HG02885 (cell line): Measurements from ENCODE around the gene EN2.

Source experiments
- ATAC-seq: cut with Tn5 transposase; IDR thresholded peaks from one replicate; pipeline ENCODE4 v1.9.1; 2021; ENCODE audit warnings: mild to moderate bottlenecking; ENCODE audit not compliant: unreplicated experiment, poor library complexity

The EN2 gene

DNA sequence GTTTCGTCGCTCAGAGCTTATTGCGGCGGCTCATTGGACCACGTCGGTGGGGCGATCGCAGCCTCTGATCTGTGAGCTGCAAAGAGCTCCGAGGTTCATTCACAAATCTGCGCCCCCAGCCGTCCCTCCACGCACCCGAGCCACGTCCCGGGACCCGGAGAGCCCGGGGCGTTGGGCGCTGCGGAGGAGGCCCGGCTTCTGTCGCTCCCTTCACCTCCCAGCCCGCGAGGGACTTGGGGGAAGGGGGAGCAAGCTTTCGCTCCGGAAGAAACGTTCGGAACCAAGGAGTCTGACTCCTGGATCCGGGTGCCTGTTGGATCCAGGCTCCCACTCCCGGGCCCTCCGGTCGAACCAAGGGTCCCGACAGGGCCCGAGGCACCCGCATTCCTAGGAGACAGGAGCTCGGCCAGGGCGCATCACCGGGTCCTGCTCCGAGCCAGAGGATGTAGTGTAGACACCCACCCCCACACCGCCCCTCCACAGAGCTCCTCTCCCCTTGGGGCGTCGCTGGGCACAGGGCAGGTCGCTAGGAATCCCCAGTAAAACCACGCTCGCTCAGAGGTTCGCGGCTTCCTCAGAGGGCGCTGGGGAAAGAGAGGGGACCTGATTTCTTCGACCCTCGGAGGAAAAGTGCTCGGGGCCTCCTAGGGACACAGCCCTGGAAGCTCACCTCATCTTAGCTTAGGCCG lies 7.9 kb upstream of the EN2 start:
- ATAC-seq: no peak

DNA sequence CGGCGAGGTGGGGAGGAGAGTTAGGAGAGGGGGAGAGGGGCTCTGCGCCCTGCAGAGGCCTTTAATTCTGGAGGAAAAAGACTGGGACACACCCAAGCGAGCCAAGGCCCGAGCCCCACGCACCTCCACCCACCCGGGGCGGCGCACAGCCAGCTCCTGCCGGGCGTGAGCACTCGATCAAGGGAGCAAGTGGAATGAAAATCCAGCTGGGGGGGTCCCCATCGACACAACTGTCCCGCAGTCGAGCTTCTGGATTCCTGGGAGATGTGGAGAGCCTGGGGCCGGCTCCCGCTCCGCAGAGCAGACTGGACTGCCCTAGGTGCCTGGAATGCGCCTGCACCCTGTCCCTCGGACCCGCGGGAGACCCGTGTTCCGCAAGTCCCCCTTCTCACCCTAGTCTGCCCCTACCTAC lies 7.4 kb upstream of the EN2 start:
- ATAC-seq: no peak

DNA sequence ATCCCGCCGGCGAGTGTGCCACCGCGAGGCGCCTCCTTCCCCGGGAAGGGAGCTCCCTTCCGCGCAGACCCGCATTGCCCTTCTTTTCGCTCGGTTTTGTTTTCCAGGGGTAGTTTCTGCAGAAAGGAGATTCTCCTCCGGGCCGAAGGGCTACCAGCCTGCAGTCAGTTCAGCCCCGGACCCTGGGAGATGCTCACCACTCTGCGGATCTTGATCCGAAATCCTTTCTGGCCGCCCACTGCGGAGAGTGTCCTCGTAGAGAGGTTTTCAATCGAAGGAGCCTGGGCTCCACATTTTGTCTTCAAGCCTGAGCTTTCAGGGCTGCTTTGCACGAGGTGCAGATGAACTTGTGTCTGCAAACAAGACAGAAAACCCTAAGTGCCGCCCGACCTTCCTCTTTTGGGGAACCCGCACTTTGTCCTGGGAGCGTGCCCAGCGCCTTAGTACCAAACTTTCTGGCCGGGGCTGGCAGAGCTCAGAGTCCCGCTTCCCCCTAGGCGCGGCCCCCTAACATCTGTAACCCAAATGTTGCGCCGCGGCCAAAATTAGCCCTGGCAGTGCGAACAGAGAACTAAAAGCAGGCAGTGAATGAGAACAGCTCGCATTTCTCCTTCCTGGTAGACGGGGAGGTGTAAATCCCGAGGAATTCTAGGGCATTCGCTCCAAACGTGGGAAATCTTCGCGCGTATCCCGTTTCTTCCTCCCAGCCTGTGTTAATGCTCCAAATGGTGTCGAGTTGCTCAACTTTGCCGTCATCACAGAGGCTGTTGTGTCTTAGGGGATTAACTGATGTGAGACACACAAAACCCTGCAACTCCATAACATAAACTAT lies 6.7 kb upstream of the EN2 start:
- ATAC-seq: no peak

DNA sequence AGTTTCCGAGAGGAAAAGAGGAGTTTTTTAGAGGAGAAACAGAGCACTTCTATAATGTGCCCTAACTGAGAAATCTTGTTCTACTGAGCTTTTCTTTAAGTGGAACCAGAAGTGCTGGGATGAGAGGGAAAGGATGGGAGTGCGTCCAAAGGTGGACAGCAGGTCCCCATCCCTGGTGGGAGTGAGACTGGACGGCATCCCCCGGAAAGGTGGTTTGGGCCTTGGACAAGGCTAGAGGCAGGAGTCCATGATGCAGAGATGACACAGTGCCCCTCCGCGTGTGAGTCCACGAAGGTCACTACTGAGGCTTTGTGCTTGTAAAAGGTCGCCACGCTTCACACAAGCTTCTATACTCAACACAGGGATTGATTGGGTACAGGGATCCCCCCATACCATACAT lies 6.1 kb upstream of the EN2 start:
- no peak for ATAC-seq

DNA sequence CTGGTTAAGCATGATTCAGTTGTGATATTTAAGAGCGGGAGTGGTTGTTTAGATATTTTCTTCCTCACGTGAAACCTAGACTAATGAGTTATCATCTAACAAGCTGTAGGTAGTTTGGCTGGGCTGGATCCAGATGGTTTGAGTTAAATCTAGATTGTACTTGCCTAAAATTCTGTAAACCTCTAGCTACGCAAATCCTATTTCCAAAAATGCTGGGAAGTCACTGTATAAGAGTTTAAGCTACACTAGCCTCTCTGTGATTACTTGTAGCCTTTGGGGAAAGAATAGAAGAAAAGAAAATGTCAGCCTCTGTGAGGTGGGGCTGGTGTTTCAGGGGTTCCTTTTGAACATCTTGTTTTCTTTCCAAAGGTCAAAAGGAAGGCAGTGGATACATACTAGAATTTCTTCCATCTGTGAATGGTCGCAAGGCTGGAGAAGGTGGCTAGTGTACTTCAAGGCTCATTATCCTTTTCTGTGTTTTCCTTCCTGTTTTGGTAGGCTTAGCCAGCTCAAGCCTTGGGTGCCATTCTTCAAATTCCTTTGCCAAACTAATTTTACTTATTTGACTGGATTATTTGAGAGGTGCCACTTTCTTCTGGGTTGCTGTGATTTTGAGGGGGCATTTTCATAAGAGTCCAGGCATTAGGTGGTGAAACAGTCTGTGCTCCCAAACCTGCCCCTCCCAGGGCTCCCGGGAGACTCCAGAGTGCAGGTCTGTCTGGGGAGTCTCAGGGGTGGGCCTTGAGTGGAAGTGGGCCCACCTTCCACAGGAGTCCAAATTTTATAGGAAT lies 5.2 kb upstream of the EN2 start:
- no peak for ATAC-seq

DNA sequence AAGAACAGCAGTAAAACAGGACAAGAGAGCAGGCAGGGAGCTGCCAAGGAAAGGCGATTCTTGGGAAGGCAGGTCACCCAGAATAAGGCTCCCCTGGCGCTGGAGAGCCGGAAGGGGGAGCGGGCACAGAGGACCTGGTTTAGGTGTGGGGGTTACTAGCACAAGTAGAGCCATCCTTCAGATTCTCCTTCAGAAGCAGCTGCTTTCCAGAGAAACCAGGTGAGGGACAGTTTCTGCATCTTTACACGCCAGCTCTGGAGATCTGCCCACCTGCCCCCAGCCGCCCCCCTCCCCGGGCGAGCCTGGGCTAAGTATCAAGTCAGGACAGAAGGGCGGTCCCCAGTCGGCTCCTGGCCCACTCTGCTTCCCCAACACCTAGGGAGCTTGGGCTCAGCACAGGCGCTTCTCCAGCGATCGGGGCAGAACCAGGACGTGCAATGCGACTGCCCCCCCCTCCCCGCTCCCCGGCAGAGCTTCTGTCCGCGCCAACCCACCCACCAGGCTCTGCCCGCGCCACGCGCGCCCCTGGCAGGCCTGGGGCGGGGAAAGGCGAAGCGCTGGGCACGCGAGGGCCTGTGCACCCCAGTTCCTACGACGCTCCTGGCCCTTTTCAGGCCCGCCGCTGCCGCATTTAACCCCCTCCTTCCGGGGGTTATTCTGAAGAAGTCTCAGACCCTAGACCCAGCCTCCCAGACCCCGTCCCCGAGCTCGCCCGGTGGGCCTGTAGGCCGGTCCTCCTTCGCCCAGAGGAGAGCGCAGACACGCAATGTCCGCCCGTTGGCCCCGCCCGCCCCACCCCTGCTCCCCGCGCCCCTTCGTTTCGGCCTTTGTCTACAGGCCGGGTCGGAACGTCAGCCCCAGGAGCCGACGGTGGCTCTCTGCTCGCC lies 4.4 kb upstream of the EN2 start:
- ATAC-seq: no peak

DNA sequence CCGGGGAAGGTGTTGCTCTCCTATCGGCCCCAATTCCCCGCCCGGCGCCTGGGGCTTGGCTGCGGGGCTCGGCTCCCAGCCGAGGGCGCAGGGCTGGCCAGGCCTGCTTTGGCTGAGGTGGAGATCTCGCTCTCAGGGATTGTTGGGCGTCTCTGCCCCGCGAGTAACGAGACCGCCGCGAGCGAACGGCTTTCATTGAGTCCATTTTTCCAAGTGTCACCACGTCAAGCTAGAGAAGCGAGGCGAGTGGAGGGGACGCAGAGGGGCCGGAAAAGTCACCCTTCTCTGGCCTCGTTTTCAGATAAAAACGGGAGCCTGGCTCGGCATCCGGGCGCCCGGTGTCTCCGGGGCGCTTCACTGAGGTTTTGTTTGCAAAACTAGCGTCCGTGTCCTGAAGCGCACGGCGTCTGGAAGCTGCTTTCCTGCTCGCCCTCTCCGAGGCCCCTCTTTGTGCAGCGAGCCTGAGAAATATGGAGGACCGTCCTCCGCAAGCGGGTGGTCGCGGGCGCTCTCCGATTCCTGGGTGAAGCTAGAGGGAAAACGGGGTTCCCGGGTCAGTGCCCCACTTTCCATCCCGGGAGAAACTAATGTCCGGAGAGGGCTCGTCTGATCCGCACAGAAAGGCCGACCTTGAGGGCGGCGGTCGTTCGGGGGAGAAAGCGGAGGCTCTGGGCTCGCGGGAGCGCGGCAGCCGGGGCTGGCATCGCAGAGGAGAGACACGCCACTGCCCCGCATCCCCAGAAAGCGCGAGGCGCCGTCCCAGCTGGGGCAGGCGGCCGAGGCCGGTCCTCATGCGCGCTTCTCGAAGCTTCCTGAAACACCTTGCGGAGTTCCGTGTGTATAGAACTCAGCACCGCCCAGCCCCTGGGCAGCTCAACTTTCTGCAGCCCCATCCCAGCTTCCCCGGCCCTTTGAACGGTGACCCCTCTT lies 3.5 kb upstream of the EN2 start:
- no peak for ATAC-seq

DNA sequence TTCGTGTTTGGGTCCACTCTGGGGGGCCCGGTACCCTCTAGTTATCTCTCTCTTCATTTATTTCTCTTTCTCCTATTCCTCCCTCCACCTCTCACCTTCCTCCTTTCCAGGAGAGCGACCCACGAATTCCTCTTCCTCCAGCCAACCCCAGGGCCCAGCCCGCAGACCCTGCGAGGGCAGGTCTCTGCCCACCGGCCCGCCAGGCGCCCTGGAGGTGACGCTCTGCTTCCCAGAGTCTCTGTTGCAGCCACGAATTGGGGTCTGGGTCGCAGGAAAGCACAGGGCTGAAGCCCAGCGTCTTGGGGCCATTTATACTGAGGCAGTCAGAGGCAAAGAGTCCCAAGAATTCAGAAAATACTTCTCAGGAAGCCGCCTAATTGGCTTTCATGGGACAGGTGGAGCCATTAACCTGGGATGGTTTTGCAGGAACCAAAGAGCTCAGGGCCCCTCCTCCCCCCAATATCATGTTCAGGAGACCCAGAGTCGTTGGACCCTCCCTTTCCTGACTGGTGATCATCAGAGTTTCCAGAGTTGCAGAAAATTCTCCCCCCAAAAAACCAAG lies 2.7 kb upstream of the EN2 start:
- ATAC-seq: no peak

DNA sequence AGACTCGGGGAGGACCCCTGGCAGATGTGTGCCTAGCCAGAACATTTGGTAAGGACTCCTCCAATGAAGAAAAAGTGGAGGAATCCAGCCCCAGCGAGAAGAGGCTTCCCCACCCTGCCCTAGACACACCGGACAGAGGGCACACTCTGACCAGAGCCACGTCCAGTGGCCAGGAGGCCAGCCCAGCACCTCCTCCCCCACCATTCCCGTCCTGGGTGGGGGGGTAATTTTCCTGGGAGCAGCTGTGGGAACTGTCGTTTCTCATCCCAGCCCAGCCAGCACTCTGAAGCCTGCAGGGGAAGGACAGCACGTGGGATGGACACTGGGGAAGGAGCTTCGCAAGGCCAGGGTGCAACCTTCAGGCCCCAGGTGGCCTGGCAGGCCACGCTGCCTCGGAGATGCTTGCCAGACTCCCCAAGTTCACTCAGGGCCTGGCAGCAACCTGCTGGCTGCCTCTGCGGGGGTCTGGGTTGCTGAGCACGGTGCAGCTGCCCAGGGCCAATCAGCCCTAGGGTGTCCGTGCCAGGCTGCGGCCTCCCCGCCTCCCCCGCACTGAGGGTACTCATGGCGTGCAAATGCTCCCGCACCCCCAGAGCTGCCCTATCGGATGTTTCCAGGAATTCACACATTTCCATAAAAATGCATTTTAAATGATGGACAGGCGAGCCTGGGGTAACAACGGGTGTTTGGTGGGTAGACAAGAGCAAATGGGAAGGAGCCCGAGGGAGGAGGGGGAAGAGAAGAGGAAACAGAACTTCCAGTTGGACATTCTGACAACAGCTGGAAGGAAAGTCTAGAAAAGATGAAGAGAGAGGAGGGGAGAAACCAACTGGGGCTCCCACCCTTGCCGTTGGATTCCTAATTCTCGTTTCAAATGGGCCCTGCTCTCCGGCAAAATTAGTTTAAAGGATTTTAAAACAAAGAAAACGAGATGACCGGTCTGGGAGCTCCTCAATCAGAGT lies 1.9 kb upstream of the EN2 start:
- no peak for ATAC-seq

DNA sequence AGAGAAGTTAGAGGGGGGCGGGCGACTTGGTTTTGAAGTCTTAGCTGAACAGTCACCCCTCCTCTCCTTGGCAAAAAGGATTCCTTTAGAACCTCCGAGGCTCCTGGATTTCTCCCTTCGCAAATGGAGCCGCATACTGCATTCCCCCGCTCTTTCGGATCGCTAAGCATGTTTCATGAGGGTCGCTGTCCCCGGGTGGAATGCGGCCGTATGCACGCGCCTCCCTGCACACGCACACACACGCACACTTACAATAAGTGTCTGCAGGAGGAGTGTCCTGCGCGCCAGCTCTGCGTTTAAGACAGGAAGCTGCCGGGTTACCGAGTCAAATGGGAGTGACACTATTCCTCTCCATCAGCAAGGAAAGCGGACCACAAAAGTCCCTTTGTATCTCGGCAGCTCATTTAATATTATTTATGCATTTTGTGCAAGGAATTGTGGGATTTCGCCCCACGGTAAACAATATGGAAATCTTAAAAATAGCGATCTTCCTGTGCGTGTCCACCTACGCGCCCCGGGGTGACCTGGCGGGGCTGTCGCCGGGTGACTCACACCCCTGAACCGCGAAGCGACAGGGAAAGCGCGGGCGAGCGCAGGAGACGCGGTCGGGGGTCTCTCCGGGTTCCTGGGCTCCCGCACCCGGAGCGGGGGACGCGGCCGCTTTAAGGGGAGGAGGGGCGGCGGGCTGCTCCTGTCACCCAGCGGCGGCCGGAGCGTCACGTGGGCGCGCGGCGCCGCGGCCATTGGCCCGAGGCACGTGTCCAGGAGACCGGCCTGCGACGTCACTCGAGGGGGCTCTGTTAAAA lies 988 bp upstream of the EN2 start:
- no peak for ATAC-seq

DNA sequence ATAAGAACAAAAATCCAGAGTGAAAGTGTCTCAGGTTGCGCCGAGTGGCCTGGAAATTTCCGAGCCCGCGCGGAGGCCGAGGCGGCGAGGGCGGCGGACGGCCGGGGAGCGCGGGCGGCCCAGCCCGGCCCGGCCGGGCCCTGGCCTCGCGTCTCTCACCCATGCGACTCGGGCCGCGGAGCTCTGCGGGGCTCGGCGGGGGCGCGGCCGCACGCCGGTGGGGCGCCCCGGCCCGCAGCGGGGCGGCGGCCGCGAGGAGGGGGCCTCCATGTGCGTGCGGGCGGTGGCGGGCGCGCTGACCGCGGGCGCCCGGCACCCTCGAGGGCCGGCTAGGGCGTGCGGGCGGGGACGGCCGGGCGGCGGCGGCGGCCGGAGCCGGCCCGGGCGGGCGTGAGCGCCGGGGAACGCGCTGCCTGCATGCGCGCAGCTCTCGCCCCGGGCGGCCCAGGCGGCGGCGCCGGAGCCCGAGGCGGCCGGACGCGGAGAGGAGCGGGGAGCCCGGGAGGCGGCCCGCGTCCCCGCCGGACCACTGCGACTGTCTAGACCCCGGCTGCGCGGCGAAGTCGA lies 302 bp upstream of the EN2 start:
- no peak for ATAC-seq

DNA sequence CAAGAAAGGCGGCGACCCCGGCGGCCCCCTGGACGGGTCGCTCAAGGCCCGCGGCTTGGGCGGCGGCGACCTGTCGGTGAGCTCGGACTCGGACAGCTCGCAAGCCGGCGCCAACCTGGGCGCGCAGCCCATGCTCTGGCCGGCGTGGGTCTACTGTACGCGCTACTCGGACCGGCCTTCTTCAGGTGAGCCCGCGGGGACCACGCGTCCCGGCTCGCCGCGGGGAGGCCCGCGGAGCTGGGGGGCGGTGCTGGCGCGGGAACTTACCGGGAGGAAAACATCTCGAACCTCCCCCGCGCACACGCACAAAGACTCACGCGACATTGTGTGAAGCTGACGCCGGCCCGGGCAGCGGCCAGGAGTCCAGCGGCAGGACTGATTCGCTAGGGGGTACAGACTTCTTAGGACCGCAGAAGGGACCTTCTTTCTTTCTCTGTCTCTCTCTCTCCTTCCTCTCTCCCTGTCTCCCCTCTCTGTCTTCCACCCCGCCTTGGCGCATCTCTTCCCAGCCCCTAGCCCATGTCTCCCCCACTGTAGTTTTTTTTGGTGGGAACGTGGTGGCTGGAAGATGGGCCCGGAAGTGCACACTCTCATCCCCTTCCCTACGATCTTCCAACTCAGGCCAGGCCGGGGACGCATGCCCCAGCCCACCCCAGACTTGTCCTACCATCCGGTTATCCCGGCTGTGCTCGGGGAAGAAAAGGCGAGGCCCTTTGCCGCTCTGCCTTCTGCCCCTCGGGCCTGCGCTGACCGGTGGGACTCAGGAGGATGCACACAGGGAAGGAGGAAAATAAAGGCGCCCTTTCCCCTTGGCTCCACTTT lies 1.2 kb downstream of the EN2 start:
- no peak for ATAC-seq

DNA sequence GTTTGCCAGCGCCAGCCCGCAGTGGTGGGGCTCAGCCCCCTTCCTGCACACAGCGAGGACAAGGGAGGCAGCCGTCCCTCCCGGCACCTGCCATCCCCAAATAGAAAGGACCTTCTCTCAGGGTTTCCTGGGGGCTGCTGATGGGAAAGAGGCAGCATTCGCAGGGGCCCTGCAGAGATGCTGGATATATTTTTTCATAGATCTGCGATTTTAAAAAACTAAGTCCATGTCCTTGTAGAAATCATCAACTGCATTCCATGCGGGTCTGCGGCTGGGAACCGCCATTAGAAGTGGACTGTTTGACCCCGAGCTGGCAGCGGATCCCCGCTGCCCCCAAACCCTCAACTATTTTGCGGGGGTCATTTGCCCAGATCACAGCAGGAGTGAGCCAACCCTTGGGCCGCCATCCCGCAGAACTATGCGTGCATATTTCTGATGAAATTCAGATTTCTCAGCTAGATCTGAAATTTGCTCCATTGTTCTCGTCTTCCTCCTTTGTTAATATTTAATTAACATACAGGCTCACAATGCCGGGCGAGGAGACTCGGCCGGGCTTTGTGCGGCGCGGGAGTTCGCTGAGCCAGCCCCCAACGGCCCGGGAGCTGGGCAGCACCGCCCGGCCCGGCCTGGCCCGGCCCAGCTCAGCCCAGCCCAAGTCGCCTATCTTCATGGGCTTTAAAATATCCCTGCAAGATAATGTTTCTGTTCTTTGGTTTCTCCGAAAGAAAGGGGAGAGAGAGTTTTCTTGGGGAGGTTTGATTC lies 2.0 kb downstream of the EN2 start:
- no peak for ATAC-seq

DNA sequence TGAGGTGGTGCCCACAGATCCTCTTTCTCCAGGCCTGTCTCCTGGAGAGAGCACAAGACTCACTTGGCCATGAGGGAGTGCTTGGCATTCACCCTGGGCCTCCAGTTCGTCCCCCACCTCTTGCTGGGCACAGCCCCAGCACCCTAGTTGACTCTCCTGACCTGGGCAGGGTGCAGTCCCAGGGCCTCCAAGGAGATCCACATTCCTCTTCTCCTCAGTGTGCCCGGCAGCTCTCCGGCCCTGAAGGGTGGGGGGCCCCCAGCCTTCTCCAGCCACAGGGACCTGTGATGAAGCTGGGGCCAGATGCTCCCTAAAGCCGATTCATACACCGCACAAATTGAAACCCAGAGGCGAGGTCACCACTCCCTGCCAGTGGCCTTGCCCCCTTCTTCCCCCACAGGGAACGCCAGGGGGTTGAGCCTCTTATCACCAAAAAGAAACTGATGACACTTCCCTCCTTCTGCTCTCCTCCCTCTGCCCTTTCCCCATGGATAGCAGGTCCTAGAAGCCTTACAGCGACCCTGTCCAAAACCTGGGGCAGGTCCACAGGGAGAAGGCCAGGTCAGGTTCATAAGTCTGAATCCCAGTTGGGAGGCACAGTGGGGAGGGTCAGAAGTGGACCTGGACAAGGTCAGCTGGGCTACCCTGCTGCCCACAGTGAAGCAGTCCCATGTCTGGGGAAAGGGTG lies 3.1 kb downstream of the EN2 start:
- no peak for ATAC-seq
